GM23338 (cell line): ENCODE results near the gene GTSF1L.

Experiments
- CREB1 ChIP-seq: fragments of 250-450 bp; sonication (Bioruptor Pico); IDR thresholded peaks from 2 replicates; pipeline ENCODE4 v1.5.0; 2020; ENCODE audit warnings: low read depth, mild to moderate bottlenecking, moderate library complexity
- CTCF ChIP-seq, 2 experiments: fragments of 200-600 bp in 1 of 2; sonication (generic) in 1 of 2; conservative IDR thresholded peaks; 2 replicates each; pipeline versions ENCODE4 v1.5.1 to v1.6.1; 2016 to 2017; ENCODE audit warnings: antibody characterized with exemption in 2 of 2, low read depth in 2 of 2, mild to moderate bottlenecking in 2 of 2, moderate library complexity in 1 of 2
- EZH2 ChIP-seq: fragments of 200-600 bp; sonication (generic); IDR thresholded peaks from one replicate; pipeline ENCODE4 v1.8.0; 2017; ENCODE audit warnings: antibody characterized with exemption, mild to moderate bottlenecking, low read depth; ENCODE audit not compliant: unreplicated experiment
- EZH2phosphoT487 ChIP-seq: fragments of 200-600 bp; sonication (generic); IDR thresholded peaks from one replicate; pipeline ENCODE4 v1.8.1; 2018; ENCODE audit warnings: antibody characterized with exemption; ENCODE audit not compliant: unreplicated experiment
- POLR2AphosphoS5 ChIP-seq: IDR thresholded peaks from 2 replicates; pipeline ENCODE4 v1.6.1; 2016; ENCODE audit warnings: antibody characterized with exemption, low read depth
- ZNF114 ChIP-seq: fragments of 250-450 bp; sonication (Bioruptor Pico); IDR thresholded peaks from 2 replicates; pipeline ENCODE4 v1.5.0; 2020; ENCODE audit warnings: mild to moderate bottlenecking, moderate library complexity
- TF ChIP-seq, protein P1 (sequence below): IDR thresholded peaks from 2 replicates; pipeline ENCODE4 v1.6.1; 2016; ENCODE audit warnings: antibody characterized with exemption
- TF ChIP-seq, protein P2 (sequence below): IDR thresholded peaks from one replicate; pipeline ENCODE4 v1.6.1; 2018; ENCODE audit warnings: antibody characterized with exemption; ENCODE audit not compliant: unreplicated experiment
- TF ChIP-seq, protein P3 (sequence below): fragments of 250-450 bp; sonication (Bioruptor Pico); IDR thresholded peaks from 2 replicates; pipeline ENCODE4 v1.5.0; 2020; ENCODE audit warnings: mild to moderate bottlenecking, moderate library complexity

DNA sequence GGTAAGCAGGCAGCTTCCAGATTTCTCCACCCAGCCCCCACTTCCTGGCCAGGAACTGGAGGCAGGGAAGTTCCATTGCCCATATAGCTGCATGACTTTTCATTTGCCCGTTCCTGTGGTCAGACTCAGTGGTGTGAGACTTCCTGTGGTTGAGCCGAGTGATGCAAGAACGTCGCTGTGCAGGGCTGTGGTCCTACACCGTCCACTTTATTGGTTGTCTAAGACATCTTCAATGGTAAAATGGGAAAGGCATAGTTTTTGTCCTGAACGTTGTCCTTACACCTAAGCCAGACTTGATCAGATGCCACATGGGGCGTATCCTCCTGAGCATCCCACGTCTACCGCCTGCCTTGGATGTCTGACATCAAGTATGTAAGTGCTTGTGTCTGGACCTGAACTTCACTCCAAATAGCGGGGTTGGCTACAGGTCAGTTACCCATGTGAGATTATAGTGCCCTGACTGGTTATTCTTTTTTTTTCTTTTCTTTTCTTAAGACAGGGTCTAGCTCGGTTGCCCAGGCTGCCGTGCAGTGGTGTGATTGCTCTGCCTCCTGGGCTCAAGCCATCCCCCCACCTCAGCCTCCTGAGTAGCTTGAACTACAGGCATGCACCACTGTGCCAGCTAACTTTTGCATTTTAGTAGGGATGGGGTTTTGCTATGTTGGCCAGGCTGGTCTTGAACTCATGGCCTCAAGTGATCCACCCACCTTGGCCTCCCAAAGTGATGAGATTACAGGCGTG is 25.9 kb upstream of the GTSF1L start:
- no peak for TF ChIP-seq EZH2
- no peak for TF ChIP-seq POLR2AphosphoS5
- no peak for TF ChIP-seq CTCF (conservative IDR thresholded peaks at IDR 0.05; ENCODE audit: low read depth in 2 of 2)
- TF ChIP-seq, protein P1, sequence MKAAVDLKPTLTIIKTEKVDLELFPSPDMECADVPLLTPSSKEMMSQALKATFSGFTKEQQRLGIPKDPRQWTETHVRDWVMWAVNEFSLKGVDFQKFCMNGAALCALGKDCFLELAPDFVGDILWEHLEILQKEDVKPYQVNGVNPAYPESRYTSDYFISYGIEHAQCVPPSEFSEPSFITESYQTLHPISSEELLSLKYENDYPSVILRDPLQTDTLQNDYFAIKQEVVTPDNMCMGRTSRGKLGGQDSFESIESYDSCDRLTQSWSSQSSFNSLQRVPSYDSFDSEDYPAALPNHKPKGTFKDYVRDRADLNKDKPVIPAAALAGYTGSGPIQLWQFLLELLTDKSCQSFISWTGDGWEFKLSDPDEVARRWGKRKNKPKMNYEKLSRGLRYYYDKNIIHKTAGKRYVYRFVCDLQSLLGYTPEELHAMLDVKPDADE: no peak
- TF ChIP-seq EZH2phosphoT487: no peak
- TF ChIP-seq, protein P2, sequence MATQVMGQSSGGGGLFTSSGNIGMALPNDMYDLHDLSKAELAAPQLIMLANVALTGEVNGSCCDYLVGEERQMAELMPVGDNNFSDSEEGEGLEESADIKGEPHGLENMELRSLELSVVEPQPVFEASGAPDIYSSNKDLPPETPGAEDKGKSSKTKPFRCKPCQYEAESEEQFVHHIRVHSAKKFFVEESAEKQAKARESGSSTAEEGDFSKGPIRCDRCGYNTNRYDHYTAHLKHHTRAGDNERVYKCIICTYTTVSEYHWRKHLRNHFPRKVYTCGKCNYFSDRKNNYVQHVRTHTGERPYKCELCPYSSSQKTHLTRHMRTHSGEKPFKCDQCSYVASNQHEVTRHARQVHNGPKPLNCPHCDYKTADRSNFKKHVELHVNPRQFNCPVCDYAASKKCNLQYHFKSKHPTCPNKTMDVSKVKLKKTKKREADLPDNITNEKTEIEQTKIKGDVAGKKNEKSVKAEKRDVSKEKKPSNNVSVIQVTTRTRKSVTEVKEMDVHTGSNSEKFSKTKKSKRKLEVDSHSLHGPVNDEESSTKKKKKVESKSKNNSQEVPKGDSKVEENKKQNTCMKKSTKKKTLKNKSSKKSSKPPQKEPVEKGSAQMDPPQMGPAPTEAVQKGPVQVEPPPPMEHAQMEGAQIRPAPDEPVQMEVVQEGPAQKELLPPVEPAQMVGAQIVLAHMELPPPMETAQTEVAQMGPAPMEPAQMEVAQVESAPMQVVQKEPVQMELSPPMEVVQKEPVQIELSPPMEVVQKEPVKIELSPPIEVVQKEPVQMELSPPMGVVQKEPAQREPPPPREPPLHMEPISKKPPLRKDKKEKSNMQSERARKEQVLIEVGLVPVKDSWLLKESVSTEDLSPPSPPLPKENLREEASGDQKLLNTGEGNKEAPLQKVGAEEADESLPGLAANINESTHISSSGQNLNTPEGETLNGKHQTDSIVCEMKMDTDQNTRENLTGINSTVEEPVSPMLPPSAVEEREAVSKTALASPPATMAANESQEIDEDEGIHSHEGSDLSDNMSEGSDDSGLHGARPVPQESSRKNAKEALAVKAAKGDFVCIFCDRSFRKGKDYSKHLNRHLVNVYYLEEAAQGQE: no peak
- TF ChIP-seq CREB1 (CRISPR knock-in tag): no peak
- no peak for TF ChIP-seq ZNF114 (CRISPR knock-in tag)
- TF ChIP-seq, protein P3, sequence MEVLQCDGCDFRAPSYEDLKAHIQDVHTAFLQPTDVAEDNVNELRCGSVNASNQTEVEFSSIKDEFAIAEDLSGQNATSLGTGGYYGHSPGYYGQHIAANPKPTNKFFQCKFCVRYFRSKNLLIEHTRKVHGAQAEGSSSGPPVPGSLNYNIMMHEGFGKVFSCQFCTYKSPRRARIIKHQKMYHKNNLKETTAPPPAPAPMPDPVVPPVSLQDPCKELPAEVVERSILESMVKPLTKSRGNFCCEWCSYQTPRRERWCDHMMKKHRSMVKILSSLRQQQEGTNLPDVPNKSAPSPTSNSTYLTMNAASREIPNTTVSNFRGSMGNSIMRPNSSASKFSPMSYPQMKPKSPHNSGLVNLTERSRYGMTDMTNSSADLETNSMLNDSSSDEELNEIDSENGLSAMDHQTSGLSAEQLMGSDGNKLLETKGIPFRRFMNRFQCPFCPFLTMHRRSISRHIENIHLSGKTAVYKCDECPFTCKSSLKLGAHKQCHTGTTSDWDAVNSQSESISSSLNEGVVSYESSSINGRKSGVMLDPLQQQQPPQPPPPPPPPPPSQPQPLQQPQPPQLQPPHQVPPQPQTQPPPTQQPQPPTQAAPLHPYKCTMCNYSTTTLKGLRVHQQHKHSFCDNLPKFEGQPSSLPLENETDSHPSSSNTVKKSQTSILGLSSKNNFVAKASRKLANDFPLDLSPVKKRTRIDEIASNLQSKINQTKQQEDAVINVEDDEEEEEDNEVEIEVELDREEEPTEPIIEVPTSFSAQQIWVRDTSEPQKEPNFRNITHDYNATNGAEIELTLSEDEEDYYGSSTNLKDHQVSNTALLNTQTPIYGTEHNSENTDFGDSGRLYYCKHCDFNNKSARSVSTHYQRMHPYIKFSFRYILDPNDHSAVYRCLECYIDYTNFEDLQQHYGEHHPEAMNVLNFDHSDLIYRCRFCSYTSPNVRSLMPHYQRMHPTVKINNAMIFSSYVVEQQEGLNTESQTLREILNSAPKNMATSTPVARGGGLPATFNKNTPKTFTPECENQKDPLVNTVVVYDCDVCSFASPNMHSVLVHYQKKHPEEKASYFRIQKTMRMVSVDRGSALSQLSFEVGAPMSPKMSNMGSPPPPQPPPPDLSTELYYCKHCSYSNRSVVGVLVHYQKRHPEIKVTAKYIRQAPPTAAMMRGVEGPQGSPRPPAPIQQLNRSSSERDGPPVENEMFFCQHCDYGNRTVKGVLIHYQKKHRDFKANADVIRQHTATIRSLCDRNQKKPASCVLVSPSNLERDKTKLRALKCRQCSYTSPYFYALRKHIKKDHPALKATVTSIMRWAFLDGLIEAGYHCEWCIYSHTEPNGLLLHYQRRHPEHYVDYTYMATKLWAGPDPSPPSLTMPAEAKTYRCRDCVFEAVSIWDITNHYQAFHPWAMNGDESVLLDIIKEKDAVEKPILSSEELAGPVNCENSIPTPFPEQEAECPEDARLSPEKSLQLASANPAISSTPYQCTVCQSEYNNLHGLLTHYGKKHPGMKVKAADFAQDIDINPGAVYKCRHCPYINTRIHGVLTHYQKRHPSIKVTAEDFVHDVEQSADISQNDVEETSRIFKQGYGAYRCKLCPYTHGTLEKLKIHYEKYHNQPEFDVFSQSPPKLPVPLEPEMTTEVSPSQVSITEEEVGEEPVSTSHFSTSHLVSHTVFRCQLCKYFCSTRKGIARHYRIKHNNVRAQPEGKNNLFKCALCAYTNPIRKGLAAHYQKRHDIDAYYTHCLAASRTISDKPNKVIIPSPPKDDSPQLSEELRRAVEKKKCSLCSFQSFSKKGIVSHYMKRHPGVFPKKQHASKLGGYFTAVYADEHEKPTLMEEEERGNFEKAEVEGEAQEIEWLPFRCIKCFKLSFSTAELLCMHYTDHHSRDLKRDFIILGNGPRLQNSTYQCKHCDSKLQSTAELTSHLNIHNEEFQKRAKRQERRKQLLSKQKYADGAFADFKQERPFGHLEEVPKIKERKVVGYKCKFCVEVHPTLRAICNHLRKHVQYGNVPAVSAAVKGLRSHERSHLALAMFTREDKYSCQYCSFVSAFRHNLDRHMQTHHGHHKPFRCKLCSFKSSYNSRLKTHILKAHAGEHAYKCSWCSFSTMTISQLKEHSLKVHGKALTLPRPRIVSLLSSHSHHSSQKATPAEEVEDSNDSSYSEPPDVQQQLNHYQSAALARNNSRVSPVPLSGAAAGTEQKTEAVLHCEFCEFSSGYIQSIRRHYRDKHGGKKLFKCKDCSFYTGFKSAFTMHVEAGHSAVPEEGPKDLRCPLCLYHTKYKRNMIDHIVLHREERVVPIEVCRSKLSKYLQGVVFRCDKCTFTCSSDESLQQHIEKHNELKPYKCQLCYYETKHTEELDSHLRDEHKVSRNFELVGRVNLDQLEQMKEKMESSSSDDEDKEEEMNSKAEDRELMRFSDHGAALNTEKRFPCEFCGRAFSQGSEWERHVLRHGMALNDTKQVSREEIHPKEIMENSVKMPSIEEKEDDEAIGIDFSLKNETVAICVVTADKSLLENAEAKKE (CRISPR knock-in tag): no peak
